Testis (tissue), 2 donors: Measurements from ENCODE around the gene HDAC3.

Experiments used
- POLR2A ChIP-seq: fragments of 450-650 bp; IDR thresholded peaks from one replicate; pipeline ENCODE4 v1.6.1; 2017; ENCODE audit warnings: antibody characterized with exemption, mild to moderate bottlenecking, moderate library complexity
- TF ChIP-seq, protein P1 (sequence below), 3 experiments: fragments of 450-650 bp in 2 of 3; fragments of 200-600 bp in 1 of 3; sonication (generic) in 1 of 3; IDR thresholded peaks; one replicate each; pipeline ENCODE4 v1.5.1; 2016 to 2019; ENCODE audit warnings: antibody characterized with exemption in 3 of 3, mild to moderate bottlenecking in 2 of 3, moderate library complexity in 1 of 3

DNA sequence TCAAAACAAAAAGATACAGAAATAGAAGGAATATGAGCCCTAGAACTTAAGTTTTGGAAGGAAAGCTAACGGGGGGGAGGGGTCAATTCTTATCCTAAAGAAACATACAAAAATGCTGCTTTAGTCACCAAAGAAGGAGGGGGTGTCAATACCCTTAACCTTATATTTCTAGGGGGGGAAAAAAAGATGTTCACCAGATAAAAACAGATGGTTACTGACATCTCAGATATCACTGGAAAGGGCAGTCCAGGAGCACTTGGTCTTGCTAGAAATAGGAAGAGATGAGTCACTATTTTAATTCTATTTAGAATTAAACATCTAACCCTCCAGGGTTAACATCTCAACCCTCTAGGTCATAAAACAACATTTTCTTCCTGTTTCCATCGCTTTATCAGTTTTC is 19.5 kb downstream of the HDAC3 start:
- TF ChIP-seq, protein P1, sequence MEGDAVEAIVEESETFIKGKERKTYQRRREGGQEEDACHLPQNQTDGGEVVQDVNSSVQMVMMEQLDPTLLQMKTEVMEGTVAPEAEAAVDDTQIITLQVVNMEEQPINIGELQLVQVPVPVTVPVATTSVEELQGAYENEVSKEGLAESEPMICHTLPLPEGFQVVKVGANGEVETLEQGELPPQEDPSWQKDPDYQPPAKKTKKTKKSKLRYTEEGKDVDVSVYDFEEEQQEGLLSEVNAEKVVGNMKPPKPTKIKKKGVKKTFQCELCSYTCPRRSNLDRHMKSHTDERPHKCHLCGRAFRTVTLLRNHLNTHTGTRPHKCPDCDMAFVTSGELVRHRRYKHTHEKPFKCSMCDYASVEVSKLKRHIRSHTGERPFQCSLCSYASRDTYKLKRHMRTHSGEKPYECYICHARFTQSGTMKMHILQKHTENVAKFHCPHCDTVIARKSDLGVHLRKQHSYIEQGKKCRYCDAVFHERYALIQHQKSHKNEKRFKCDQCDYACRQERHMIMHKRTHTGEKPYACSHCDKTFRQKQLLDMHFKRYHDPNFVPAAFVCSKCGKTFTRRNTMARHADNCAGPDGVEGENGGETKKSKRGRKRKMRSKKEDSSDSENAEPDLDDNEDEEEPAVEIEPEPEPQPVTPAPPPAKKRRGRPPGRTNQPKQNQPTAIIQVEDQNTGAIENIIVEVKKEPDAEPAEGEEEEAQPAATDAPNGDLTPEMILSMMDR (IDR thresholded peaks at IDR 0.05) = no peak
- TF ChIP-seq POLR2A = no peak
